GM12878 (cell line): ENCODE measurements around the gene CTNNA2.

Experiments
- CREB1 ChIP-seq: IDR thresholded peaks from 2 replicates; pipeline ENCODE4 v1.6.1; 2012; ENCODE audit warnings: low read depth, mild to moderate bottlenecking, inconsistent platforms
- CREM ChIP-seq: IDR thresholded peaks from 2 replicates; pipeline ENCODE4 v1.6.1; 2014; ENCODE audit warnings: antibody characterized with exemption, low read depth
- CTCF ChIP-seq, 3 experiments: IDR thresholded peaks in 2 of 3; conservative IDR thresholded peaks in 1 of 3; 2 replicates each; pipeline ENCODE4 v1.5.1; 2011; ENCODE audit warnings: low read depth in 3 of 3, low read length in 3 of 3, mild to moderate bottlenecking in 3 of 3, control low read depth in 2 of 3, moderate library complexity in 2 of 3, inconsistent platforms in 1 of 3, mixed read lengths in 1 of 3; ENCODE audit not compliant: control insufficient read depth in 2 of 3, insufficient read depth in 1 of 3; ENCODE audit errors: extremely low read depth in 1 of 3
- FOXM1 ChIP-seq: IDR thresholded peaks from 2 replicates; pipeline ENCODE4 v1.6.1; 2012; ENCODE audit warnings: low read depth, mild to moderate bottlenecking, inconsistent platforms, low read length, moderate library complexity
- IKZF1 ChIP-seq: fragments of 450-650 bp; conservative IDR thresholded peaks from 2 replicates; pipeline ENCODE4 v1.6.1; 2017; ENCODE audit warnings: antibody characterized with exemption, mild to moderate bottlenecking
- MTA3 ChIP-seq: IDR thresholded peaks from 2 replicates; pipeline ENCODE4 v1.6.1; 2012; ENCODE audit warnings: low read length, inconsistent platforms, borderline replicate concordance
- POLR2A ChIP-seq: IDR thresholded peaks from 2 replicates; pipeline ENCODE4 v1.6.1; 2011; ENCODE audit warnings: low read depth, mild to moderate bottlenecking, low read length
- RAD51 ChIP-seq: fragments of 450-650 bp; IDR thresholded peaks from 2 replicates; pipeline ENCODE4 v1.6.1; 2016; ENCODE audit warnings: moderate library complexity, mild to moderate bottlenecking, inconsistent platforms
- SP1 ChIP-seq: IDR thresholded peaks from one replicate; pipeline ENCODE4 v1.6.1; 2011; ENCODE audit warnings: low read depth, low read length
- YY1 ChIP-seq: IDR thresholded peaks from 2 replicates; pipeline ENCODE4 v1.6.1; 2011; ENCODE audit warnings: low read depth, mild to moderate bottlenecking, low read length
- ZNF207 ChIP-seq: fragments of 450-650 bp; IDR thresholded peaks from 2 replicates; pipeline ENCODE4 v1.6.1; 2014; ENCODE audit warnings: antibody characterized with exemption, mild to moderate bottlenecking, borderline replicate concordance
- ZNF274 ChIP-seq: IDR thresholded peaks from one replicate; pipeline ENCODE4 v1.8.0; 2011; ENCODE audit not compliant: insufficient read length, insufficient read depth
- TF ChIP-seq, protein P1 (sequence below): IDR thresholded peaks from 2 replicates; pipeline ENCODE4 v1.6.1; 2011; ENCODE audit warnings: low read depth, mild to moderate bottlenecking, low read length, moderate library complexity, borderline replicate concordance; ENCODE audit errors: extremely low read depth
- TF ChIP-seq, protein P2 (sequence below): fragments of 150-350 bp; IDR thresholded peaks from 2 replicates; pipeline ENCODE4 v1.6.1; 2016; ENCODE audit warnings: low read depth, low read length

- TF ChIP-seq CTCF (IDR thresholded peaks at IDR 0.05 in 2 of 3, conservative IDR thresholded peaks at IDR 0.05 in 1 of 3; ENCODE audit: control insufficient read depth in 2 of 3, extremely low read depth in 1 of 3, insufficient read depth in 1 of 3, low read depth in 3 of 3, low read length in 3 of 3) = no peak
- TF ChIP-seq YY1 = no peak
- TF ChIP-seq ZNF207 = no peak
- no peak for TF ChIP-seq MTA3
- TF ChIP-seq FOXM1 = no peak
- TF ChIP-seq, protein P1, sequence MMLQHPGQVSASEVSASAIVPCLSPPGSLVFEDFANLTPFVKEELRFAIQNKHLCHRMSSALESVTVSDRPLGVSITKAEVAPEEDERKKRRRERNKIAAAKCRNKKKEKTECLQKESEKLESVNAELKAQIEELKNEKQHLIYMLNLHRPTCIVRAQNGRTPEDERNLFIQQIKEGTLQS = no peak
- TF ChIP-seq, protein P2, sequence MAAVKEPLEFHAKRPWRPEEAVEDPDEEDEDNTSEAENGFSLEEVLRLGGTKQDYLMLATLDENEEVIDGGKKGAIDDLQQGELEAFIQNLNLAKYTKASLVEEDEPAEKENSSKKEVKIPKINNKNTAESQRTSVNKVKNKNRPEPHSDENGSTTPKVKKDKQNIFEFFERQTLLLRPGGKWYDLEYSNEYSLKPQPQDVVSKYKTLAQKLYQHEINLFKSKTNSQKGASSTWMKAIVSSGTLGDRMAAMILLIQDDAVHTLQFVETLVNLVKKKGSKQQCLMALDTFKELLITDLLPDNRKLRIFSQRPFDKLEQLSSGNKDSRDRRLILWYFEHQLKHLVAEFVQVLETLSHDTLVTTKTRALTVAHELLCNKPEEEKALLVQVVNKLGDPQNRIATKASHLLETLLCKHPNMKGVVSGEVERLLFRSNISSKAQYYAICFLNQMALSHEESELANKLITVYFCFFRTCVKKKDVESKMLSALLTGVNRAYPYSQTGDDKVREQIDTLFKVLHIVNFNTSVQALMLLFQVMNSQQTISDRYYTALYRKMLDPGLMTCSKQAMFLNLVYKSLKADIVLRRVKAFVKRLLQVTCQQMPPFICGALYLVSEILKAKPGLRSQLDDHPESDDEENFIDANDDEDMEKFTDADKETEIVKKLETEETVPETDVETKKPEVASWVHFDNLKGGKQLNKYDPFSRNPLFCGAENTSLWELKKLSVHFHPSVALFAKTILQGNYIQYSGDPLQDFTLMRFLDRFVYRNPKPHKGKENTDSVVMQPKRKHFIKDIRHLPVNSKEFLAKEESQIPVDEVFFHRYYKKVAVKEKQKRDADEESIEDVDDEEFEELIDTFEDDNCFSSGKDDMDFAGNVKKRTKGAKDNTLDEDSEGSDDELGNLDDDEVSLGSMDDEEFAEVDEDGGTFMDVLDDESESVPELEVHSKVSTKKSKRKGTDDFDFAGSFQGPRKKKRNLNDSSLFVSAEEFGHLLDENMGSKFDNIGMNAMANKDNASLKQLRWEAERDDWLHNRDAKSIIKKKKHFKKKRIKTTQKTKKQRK = no peak
- TF ChIP-seq CREM = no peak
- TF ChIP-seq SP1 = no peak
- no peak for TF ChIP-seq ZNF274
- TF ChIP-seq IKZF1 = no peak
- no peak for TF ChIP-seq RAD51
- TF ChIP-seq POLR2A = no peak
- no peak for TF ChIP-seq CREB1
These were observed 881.1 kb downstream of the CTNNA2 start for GRCh38 chr2:80393991-80394390.
